A673 (cell line): ENCODE measurements around the gene SUMO2. TPM values are rescaled to one million over a fixed set of nuclear protein-coding genes. Genes with fewer than 3 reads are reported as not detected.

Experiments used
- BruUV-seq: library from RNA; stranded (reverse); fragments of 400-500 nt; replicated peaks from 2 replicates; lab custom pipeline; 2021; lab: Mats Ljungman, UMichigan
- CTCF ChIA-PET: fragments of 300-600 bp; sonication (Branson Sonifier 250); formaldehyde crosslinking; loops from one replicate; lab custom pipeline; 2022; ENCODE audit warnings: antibody characterized with exemption; lab: Charles Lee
- POLR2A ChIA-PET: fragments of 300-600 bp; sonication (Branson Sonifier 250); formaldehyde crosslinking; loops from one replicate; lab custom pipeline; 2022; ENCODE audit warnings: antibody characterized with exemption; ENCODE audit not compliant: low non-redundant PET; lab: Charles Lee
- DNase-seq: peaks from one replicate; pipeline ENCODE4 v3.0.0-alpha.2; 2015; ENCODE audit warnings: low spot score
- H3K27ac ChIP-seq: fragments of 200-600 bp; sonication (generic); 2 replicates; pipeline ENCODE4 v1.5.1; 2016; ENCODE audit warnings: mixed run types, low read depth, mild to moderate bottlenecking, mixed read lengths, antibody characterized with exemption, low read length; ENCODE audit not compliant: poor library complexity, severe bottlenecking
- H3K27me3 ChIP-seq: fragments of 200-600 bp; sonication (generic); replicated peaks from 2 replicates; pipeline ENCODE4 v1.6.1; 2017; ENCODE audit warnings: mixed run types, low read depth, mild to moderate bottlenecking, mixed read lengths, antibody characterized with exemption, low read length; ENCODE audit not compliant: insufficient read depth, poor library complexity
- H3K36me3 ChIP-seq: fragments of 200-600 bp; sonication (generic); 2 replicates; pipeline ENCODE4 v1.6.1; 2016; ENCODE audit warnings: mixed run types, mild to moderate bottlenecking, mixed read lengths, antibody characterized with exemption, low read length; ENCODE audit not compliant: insufficient read depth, poor library complexity, severe bottlenecking
- H3K4me1 ChIP-seq: fragments of 200-600 bp; sonication (generic); 2 replicates; pipeline ENCODE4 v1.6.1; 2017; ENCODE audit warnings: mixed run types, mild to moderate bottlenecking, mixed read lengths, antibody characterized with exemption, low read length; ENCODE audit not compliant: insufficient read depth, poor library complexity, severe bottlenecking
- H3K4me3 ChIP-seq: fragments of 200-600 bp; sonication (generic); 2 replicates; pipeline ENCODE4 v1.5.1; 2016; ENCODE audit warnings: low read depth, mixed run types, mild to moderate bottlenecking, mixed read lengths, low read length; ENCODE audit not compliant: poor library complexity, severe bottlenecking
- H3K9me3 ChIP-seq: fragments of 200-600 bp; sonication (generic); 2 replicates; pipeline ENCODE4 v1.6.1; 2016; ENCODE audit warnings: mixed run types, low read depth, mild to moderate bottlenecking, mixed read lengths, antibody characterized with exemption, low read length; ENCODE audit not compliant: poor library complexity, severe bottlenecking
- EZH2 ChIP-seq: fragments of 200-600 bp; sonication (generic); IDR thresholded peaks from 2 replicates; pipeline ENCODE4 v1.6.1; 2017; ENCODE audit warnings: borderline replicate concordance, low read depth, mild to moderate bottlenecking, mixed read lengths, antibody characterized with exemption, low read length; ENCODE audit not compliant: poor library complexity, severe bottlenecking
- intact Hi-C: fragments of 100-400 bp; cut with micrococcal nuclease; formaldehyde crosslinking; loops from one replicate; pipeline ENCODE4 v1.10.0; 2022; ENCODE audit not compliant: unreplicated experiment
- total RNA-seq: library from RNA; stranded (reverse); gene quantifications from 2 replicates; pipeline ENCODE4 v1.2.3, GENCODE V29; 2021
- TF ChIP-seq, protein P1 (sequence below): fragments of 300-800, 200-600 bp; sonication (generic); conservative IDR thresholded peaks from 2 replicates; pipeline ENCODE4 v1.5.1; 2017; ENCODE audit warnings: low read depth, mild to moderate bottlenecking, antibody characterized with exemption, low read length, moderate library complexity, mixed read lengths

The SUMO2 gene
- total RNA-seq, 1 experiment from 2014 or later = 703 TPM

DNA sequence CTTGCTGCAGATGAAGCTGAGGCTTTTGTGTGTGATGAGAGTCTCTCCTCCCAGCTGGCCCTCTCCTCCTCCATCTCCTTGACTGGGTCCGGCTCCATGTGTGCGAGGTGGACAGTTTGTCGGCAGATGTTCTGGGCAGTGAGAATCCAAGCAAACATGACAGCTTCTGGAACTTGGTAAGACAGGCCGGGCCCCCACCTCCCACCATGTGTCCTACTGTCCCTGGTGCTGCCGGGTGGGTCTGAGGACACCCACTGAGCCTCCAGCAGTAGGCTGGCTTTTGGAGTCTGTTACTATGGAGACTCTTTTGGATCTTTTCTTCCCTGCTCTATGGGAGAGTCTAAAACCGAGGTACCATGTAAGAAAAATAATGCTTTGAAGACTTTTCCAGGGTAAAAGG is 35.4 kb upstream of the SUMO2 start:
- CTCF ChIA-PET = no interaction called here
- TF ChIP-seq, protein P1, sequence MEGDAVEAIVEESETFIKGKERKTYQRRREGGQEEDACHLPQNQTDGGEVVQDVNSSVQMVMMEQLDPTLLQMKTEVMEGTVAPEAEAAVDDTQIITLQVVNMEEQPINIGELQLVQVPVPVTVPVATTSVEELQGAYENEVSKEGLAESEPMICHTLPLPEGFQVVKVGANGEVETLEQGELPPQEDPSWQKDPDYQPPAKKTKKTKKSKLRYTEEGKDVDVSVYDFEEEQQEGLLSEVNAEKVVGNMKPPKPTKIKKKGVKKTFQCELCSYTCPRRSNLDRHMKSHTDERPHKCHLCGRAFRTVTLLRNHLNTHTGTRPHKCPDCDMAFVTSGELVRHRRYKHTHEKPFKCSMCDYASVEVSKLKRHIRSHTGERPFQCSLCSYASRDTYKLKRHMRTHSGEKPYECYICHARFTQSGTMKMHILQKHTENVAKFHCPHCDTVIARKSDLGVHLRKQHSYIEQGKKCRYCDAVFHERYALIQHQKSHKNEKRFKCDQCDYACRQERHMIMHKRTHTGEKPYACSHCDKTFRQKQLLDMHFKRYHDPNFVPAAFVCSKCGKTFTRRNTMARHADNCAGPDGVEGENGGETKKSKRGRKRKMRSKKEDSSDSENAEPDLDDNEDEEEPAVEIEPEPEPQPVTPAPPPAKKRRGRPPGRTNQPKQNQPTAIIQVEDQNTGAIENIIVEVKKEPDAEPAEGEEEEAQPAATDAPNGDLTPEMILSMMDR = no peak
- TF ChIP-seq EZH2 = no peak
- Histone ChIP-seq H3K4me3 (no peak overlapping the region), H3K36me3 (peaks cover 65% of the 10 kb centered on the region), H3K4me1 (no peaks in the 10 kb centered on the region), H3K27me3 (no peaks in the 10 kb centered on the region), H3K27ac (no peak overlapping the region), H3K9me3 (no peaks in the 10 kb centered on the region)
- intact Hi-C loops = no loop called here
- no peak for DNase-seq
- POLR2A ChIA-PET = no interaction called here
- BruUV-seq = no TSS peak

DNA sequence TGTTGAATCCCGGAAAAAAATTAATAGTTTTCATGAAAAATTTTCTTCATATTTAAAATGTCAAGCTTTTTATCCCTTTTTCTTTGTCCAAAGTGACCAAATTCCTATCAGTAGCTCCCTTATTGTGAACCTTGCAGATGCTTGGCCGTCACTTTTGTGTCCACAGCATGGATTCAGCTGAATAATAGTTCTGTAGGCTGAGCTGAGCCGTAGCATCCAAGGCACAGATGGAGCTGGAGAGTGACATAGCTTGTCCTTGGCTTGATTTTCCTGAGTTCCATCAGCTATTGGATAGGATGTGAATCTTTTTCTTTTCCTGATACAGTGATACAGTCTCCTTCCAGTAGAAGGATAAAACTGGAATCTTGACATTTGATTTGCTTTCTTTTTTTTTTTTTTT is 26.3 kb upstream of the SUMO2 start:
- DNase-seq = no peak
- ChIA-PET POLR2A (no interaction called here), CTCF (interaction anchor here (0.7 kb wide), 1 partner anchor 62 kb away, joined by 6 read pairs; the partner anchor contains the start of gene MIF4GD)
- Histone ChIP-seq H3K4me1 (peaks cover 4% of the 10 kb centered on the region), H3K36me3 (peaks cover 52% of the 10 kb centered on the region), H3K9me3 (no peaks in the 10 kb centered on the region), H3K4me3 (no peak overlapping the region), H3K27ac (no peak overlapping the region), H3K27me3 (no peaks in the 10 kb centered on the region)
- no TSS peak for BruUV-seq
- intact Hi-C loops = loop anchor here (10.0 kb wide), 1 partner anchor 174 kb away; no protein-coding TSS in a partner anchor
- TF ChIP-seq, protein P1 = no peak

DNA sequence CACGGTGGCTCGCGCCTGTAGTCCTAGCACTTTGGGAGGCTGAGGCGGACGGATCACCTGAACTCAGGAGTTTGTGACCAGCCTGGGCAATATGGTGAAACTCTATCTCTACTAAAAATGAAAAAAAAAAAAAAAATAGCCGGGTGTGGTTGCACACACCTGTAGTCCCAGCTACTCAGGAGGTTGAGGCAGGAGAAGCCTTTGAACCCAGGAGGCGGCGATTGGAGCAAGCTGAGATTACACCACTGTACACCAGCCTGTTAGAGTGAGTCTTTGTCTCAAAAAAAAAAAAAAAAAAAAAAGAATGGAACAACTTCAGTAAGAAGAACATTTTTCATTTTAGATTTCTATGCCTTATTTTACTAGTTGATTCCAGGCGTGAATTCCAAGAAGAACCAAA is 25.4 kb upstream of the SUMO2 start:
- H3K27ac ChIP-seq = no peak overlapping the region
- no peak for DNase-seq
- H3K9me3 ChIP-seq = no peaks in the 10 kb centered on the region
- ChIA-PET CTCF (no interaction called here), POLR2A (no interaction called here)
- no peak for TF ChIP-seq EZH2
- TF ChIP-seq, protein P1 = no peak
- no peaks in the 10 kb centered on the region for H3K27me3 ChIP-seq
- BruUV-seq = no TSS peak
- H3K4me1 ChIP-seq = peaks cover 4% of the 10 kb centered on the region
- no peak overlapping the region for H3K4me3 ChIP-seq
- H3K36me3 ChIP-seq = peaks cover 45% of the 10 kb centered on the region
- intact Hi-C loops = loop anchor here (10.0 kb wide), 1 partner anchor 173 kb away; no protein-coding TSS in a partner anchor
